GM12892 (cell line): ENCODE data around the gene SV2C.

ENCODE experiments used
- POLR2A ChIP-seq: IDR thresholded peaks from 2 replicates; pipeline ENCODE4 v1.6.1; 2011; ENCODE audit warnings: low read depth, low read length, control low read depth
- TAF1 ChIP-seq: IDR thresholded peaks from 2 replicates; pipeline ENCODE4 v1.6.1; 2011; ENCODE audit warnings: low read depth, mild to moderate bottlenecking, control low read depth, low read length, borderline replicate concordance

GRCh38 chr5:76399268-76399667, 316.1 kb downstream of the SV2C start:
- TF ChIP-seq POLR2A (no peak), TAF1 (no peak)
